ENCODE data around the gene CDSN. TPM values are rescaled to one million over a fixed set of nuclear protein-coding genes. Genes with fewer than 3 reads are reported as not detected.

The CDSN gene
- total and polyA plus RNA-seq, 10 donors = not detected

GRCh38 chr6:31130751-31131150, 10.5 kb upstream of the CDSN start:
- Histone ChIP-seq H3K4me1 (peaks cover 0 to 5% (median 0%) of the 10 kb centered on the region in 6 donors), H3K4me3 (no peak overlapping the region), H3K36me3 (no peaks in the 10 kb centered on the region), H3K27ac (no peak overlapping the region), H3K27me3 (replicated peaks in 1 of 7) (peaks cover 0 to 5% (median 0%) of the 10 kb centered on the region in 7 donors), H3K9me3 (no peaks in the 10 kb centered on the region)
- intact Hi-C loops (cut with DNase I; ENCODE audit: low total_unique reads) = no loop called here
- no peak for TF ChIP-seq POLR2AphosphoS5 (IDR thresholded peaks at IDR 0.05)
- no peak for TF ChIP-seq POLR2A (IDR thresholded peaks at IDR 0.05)
- TF ChIP-seq CTCF (IDR thresholded peaks at IDR 0.05 in 8 of 11, conservative IDR thresholded peaks at IDR 0.05 in 3 of 11) = no peak
- DNase-seq = no peak
- 84 to 96% (median 93%) methylated on average over 3 of the region's 3 CpGs for WGBS, 5 donors

GRCh38 chr6:31129130-31129529, 8.9 kb upstream of the CDSN start:
- DNase-seq = no peak
- WGBS, 5 donors = 58 to 88% (median 78%) methylated on average over 4 of the region's 4 CpGs
- H3K4me1 ChIP-seq = peaks cover 0 to 5% (median 0%) of the 10 kb centered on the region in 6 donors

GRCh38 chr6:31128093-31128676, 7.9 kb upstream of the CDSN start:
- H3K4me1 ChIP-seq = peaks cover 0 to 5% (median 0%) of the 10 kb centered on the region in 6 donors
- no peaks in the 10 kb centered on the region for H3K9me3 ChIP-seq
- H3K27me3 ChIP-seq (replicated peaks in 1 of 7) = peaks cover 0 to 5% (median 0%) of the 10 kb centered on the region in 7 donors
- 5 to 12% (median 10%) methylated on average over 8 of the region's 8 CpGs for WGBS, 5 donors
- no peak overlapping the region for H3K4me3 ChIP-seq
- DNase-seq = peak; percentile 82
- no peaks in the 10 kb centered on the region for H3K36me3 ChIP-seq
- intact Hi-C loops (cut with DNase I; ENCODE audit: low total_unique reads) = no loop called here
- peak; percentile 29 to 89 (median 81) for TF ChIP-seq CTCF (IDR thresholded peaks at IDR 0.05 in 8 of 11, conservative IDR thresholded peaks at IDR 0.05 in 3 of 11)
- TF ChIP-seq POLR2AphosphoS5 (IDR thresholded peaks at IDR 0.05) = no peak
- no peak overlapping the region for H3K27ac ChIP-seq

More at GRCh38 chr6:31129130-31129529, 8.9 kb upstream of the CDSN start:
- intact Hi-C loops (cut with DNase I; ENCODE audit: low total_unique reads) = no loop called here
- TF ChIP-seq CTCF (IDR thresholded peaks at IDR 0.05 in 8 of 11, conservative IDR thresholded peaks at IDR 0.05 in 3 of 11) (no peak), POLR2AphosphoS5 (IDR thresholded peaks at IDR 0.05) (no peak), POLR2A (IDR thresholded peaks at IDR 0.05) (no peak)
- H3K27me3 ChIP-seq (replicated peaks in 1 of 7) = peaks cover 0 to 5% (median 0%) of the 10 kb centered on the region in 7 donors
- no peaks in the 10 kb centered on the region for H3K36me3 ChIP-seq
- H3K4me3 ChIP-seq = no peak overlapping the region
- H3K27ac ChIP-seq = no peak overlapping the region
- no peaks in the 10 kb centered on the region for H3K9me3 ChIP-seq

- DNase-seq = no peak
- peaks cover 0 to 5% (median 0%) of the 10 kb centered on the region in 6 donors for H3K4me1 ChIP-seq
- H3K27ac ChIP-seq = no peak overlapping the region
- intact Hi-C loops (cut with DNase I; ENCODE audit: low total_unique reads) = no loop called here
- H3K27me3 ChIP-seq (replicated peaks in 1 of 7) = peaks cover 0 to 5% (median 0%) of the 10 kb centered on the region in 7 donors
- H3K36me3 ChIP-seq = no peaks in the 10 kb centered on the region
- TF ChIP-seq POLR2A (IDR thresholded peaks at IDR 0.05) (no peak), POLR2AphosphoS5 (IDR thresholded peaks at IDR 0.05) (no peak), CTCF (IDR thresholded peaks at IDR 0.05 in 8 of 11, conservative IDR thresholded peaks at IDR 0.05 in 3 of 11) (no peak)
- 80 to 84% (median 82%) methylated on average over 16 of the region's 16 CpGs for WGBS, 5 donors
- H3K4me3 ChIP-seq = no peak overlapping the region
- no peaks in the 10 kb centered on the region for H3K9me3 ChIP-seq
Measured at GRCh38 chr6:31126396-31127175, 6.3 kb upstream of the CDSN start.
